DMS53 treated with DMSO at 0.1 percent for 48 hours (cell line): ENCODE data around the gene PCDH8.
A peak's percentile ranks its signal among the peaks of the same experiment; 100 is the strongest.

Source experiments
- DNase-seq: peaks from one replicate; lab custom pipeline; 2025; ENCODE audit not compliant: unreplicated experiment; lab: John Stamatoyannopoulos, UW

The PCDH8 gene

GRCh38 chr13:52848455-52849195, at the start of gene PCDH8:
Gene PCDH8 (minus strand): TSS chr13:52848640. CDS start chr13:52848436, 204 bp downstream.
- peak; percentile 78 for DNase-seq

GRCh38 chr13:52896827-52897659, 48.6 kb upstream of the PCDH8 start:
- DNase-seq, result no peak

GRCh38 chr13:52894413-52894812, 46.0 kb upstream of the PCDH8 start:
- no peak for DNase-seq

- no peak for DNase-seq
Observed at GRCh38 chr13:52892925-52893324, 44.5 kb upstream of the PCDH8 start.

- no peak for DNase-seq
Observed at GRCh38 chr13:52891706-52892105, 43.3 kb upstream of the PCDH8 start.

- no peak for DNase-seq
Observed at GRCh38 chr13:52887165-52887564, 38.7 kb upstream of the PCDH8 start.

- DNase-seq, result no peak
Observed at GRCh38 chr13:52885141-52885540, 36.7 kb upstream of the PCDH8 start.

- no peak for DNase-seq
Observed at GRCh38 chr13:52884429-52885010, 36.1 kb upstream of the PCDH8 start.

GRCh38 chr13:52882785-52883184, 34.3 kb upstream of the PCDH8 start:
- no peak for DNase-seq

GRCh38 chr13:52879950-52880741, 31.7 kb upstream of the PCDH8 start:
- peak; percentile 39 for DNase-seq

GRCh38 chr13:52878831-52879230, 30.4 kb upstream of the PCDH8 start:
- DNase-seq, result no peak

GRCh38 chr13:52870143-52870542, 21.7 kb upstream of the PCDH8 start:
- no peak for DNase-seq

GRCh38 chr13:52869621-52870020, 21.2 kb upstream of the PCDH8 start:
- no peak for DNase-seq

- DNase-seq, result no peak
Observed at GRCh38 chr13:52869050-52869449, 20.6 kb upstream of the PCDH8 start.

GRCh38 chr13:52868190-52868589, 19.8 kb upstream of the PCDH8 start:
- DNase-seq, result no peak

- DNase-seq, result no peak
Observed at GRCh38 chr13:52864941-52865340, 16.5 kb upstream of the PCDH8 start.

- DNase-seq, result peak; percentile 38
Observed at GRCh38 chr13:52862358-52863206, 14.1 kb upstream of the PCDH8 start.

GRCh38 chr13:52852444-52852843, 4.0 kb upstream of the PCDH8 start:
- DNase-seq, result peak; percentile 9

- peak; percentile 69 for DNase-seq
Observed at GRCh38 chr13:52851137-52851962, 2.9 kb upstream of the PCDH8 start.
